T-helper 1 cell (primary cell): ENCODE data around the gene GSTO2.

ENCODE experiments used
- DNase-seq, 5 donors: peaks; one replicate each; pipeline ENCODE4 v3.0.0-alpha.2; 2012 to 2020

The GSTO2 gene

GRCh38 chr10:104253606-104254410 is 15.2 kb upstream of the GSTO2 start:
- DNase-seq = no peak

DNA sequence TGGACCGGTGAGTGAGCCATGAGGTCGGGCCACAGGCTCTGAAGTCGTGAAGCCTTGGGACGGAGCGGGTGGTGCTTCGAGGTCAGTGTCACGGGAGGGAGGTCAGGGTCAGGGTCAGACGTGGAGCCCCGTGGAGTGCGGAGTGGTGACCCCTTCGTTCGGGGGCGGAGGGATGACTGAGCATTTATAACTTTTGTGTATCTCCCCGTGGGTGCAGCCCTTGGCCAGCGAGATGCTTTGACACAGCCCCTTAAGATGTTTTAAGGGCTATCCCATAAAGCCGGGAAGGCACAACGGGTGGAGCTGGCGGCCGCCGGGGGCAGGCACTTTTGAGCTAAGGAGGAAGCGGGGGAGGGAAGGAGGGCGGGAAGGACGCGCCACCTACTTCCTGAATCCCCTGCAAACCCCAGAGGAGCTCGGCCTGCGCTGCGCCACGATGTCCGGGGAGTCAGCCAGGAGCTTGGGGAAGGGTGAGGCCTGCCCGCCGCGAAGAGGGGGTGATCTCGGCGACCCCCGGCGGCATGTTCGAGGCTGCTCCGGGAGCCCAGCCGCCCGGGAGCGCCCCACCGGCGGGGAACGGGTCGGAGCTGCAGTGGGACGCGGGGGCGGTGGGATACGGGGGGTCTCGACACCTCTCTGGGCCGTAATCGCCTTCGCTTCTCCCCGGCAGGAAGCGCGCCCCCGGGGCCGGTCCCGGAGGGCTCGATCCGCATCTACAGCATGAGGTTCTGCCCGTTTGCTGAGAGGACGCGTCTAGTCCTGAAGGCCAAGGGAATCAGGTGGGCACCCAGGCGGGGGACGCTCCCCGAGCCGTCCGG is 14.3 kb upstream of the GSTO2 start, which contains the start of gene GSTO1:
TSS of gene GSTO1 (plus strand) at position 400 of the 818 bp plus-strand sequence. CDS start at position 437, 37 bp downstream.
- peak; percentile 37 to 59 (median 42) for DNase-seq

DNA sequence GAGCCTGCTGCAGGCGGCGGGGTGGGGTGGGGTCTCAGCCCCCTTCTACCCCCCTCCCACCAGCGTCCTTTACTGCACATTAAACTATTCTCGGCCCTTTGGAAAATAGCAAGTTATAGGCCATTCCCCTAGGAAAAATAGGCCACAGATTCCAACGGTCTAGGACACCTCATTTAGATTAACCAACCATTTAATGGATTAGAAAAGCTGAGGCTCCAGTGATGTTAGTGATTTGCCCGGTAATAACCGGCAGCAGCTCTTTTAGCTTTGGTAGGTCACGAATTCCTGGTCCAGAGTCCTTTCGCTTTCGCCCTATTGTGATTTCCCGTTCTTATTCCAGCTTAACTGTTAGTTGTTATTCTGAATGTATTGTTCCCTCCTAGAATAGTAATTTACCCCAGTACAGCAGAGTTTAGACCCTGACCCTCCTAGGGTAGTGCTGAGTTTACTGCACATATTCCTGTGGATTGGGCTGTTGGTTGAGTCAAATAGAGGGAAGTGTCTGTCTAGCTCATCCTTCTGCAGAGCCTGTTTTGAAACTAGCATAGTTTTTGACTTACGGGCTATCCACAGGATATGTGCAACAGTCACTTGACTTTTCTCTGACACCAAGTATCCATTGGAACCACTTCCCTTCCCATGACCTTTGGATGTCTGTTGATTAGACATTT is 13.5 kb upstream of the GSTO2 start:
- DNase-seq = peak in 1 of 5 donors; percentile 45

DNA sequence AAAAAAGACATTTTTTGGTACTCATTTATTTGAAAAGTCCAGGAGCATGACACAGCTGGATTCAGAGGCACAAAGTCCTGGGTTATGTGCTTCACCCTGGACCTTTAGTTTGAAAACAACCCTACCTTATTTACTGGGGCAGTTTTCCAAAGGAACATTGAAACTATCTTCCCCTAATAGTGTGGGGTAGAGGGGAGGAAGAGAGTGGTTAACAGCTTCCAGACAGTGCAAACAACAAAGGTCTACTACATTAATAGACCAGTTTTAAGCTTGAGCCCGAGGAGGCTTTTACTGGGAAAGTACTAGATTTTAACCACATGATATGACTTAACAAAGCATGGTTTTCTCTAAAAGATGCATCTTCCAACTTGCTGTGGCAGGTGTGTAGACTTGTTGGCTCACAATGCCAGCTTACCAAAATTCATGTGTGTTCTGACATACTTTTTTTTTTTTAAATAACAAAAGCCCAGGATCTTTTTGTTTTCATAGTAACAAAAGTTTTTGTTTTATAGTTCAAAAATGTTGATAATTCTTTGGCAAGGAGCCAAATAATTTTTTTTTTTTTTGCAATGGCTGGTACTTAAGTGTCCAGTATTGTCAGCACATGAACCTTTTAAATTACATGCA is 12.5 kb upstream of the GSTO2 start:
- DNase-seq = no peak

- no peak for DNase-seq
Measured at GRCh38 chr10:104257235-104257634, 11.7 kb upstream of the GSTO2 start.

DNA sequence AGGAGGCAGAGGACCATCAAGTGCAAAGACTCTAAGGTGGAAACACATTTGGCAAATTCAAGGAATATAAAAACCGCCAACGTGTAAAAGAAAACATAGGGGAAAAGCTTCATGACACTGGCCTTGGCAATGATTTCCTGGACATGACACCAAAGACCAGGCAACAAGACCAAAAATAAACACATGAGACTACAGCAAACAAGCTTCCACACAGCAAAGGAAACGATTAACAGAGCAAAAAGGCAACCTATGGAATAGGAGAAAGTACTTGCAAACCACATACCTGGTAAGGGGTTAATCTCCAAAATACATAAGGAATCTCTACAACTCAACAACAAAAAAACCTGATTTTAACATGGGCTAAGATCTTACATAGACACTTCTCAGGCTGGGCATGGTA is 10.8 kb upstream of the GSTO2 start:
- DNase-seq = no peak

DNA sequence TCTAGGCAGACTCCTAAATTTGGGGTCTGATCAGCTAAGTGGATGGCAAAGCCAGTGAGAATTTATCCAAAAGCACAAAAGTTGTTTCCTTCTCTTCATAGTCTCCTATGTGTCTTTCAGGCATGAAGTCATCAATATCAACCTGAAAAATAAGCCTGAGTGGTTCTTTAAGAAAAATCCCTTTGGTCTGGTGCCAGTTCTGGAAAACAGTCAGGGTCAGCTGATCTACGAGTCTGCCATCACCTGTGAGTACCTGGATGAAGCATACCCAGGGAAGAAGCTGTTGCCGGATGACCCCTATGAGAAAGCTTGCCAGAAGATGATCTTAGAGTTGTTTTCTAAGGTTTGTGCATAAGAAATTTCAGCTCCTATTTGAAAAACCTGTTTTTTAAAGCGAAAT is 9.5 kb upstream of the GSTO2 start:
- no peak for DNase-seq

DNA sequence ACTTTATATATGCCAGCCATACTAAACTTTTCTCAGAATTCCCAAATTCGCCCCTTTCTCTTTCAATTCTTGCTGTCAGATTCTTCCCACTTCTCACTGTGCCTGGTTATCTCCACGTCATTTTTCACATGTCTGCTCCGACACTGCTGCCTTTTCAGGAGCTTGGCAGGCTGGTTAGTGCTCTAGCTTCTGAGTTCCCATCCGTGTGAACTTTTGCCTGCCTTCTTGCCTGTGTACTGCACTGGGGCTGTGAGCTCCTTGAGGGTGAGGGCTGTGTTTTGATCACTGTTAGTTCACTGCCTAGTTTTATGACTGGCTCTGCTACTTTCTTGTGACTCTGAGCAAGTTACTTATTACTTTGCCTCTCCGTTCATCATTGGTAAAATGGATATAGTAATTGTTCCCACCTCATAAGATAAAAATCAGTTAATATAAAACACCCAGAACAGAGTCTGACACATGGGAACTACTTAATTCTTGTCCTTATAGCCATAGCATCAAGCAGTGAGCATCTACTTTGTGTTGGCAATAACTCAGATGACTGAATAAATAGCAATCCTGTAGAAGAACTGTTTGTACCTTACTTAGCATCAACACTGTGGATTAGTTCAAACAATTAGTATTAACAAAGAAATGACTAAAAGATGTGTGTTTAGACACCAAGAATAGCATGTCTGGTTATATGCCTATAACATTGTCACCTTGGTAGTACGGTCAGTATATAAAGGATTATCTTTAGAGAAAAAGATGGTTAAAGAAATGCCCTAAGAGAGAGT is 8.8 kb upstream of the GSTO2 start:
- no peak for DNase-seq

DNA sequence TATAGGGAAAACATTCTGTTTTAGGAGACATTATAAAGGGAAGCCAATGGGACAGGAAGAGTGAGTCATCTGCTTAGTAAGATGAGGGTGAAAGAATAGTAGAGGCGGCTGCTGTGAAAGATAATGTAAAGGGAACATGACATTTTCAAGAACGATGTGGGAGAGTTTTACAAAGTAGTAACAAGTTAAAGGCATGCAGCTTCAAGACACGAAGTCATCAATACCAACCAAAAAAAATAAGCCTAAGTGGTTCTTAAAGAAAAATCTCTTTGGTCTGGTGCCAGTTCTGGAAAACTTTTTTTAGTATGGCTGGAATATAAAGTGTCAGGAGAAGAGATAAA is 8.2 kb upstream of the GSTO2 start:
- DNase-seq = peak in 1 of 5 donors; percentile 30

DNA sequence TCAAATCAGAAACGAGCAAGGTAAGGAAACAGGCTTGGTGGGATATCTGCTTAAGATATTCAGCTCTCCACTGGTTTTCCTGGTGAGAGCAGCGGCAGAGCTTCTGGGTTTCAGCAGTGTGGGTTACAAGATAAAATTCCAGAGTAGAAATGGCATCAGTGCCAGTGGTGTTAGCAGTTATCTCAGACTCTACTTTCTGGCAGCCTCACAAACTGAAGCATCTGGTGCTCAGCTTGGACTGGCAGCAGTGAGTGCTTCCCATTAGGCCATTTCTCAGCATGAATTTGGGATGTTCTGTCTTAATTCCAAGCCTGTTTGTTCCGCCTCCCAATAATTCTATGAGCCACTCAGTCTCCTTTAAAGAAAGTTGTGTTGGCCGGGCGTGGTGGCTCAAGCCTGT is 6.9 kb upstream of the GSTO2 start:
- no peak for DNase-seq

DNA sequence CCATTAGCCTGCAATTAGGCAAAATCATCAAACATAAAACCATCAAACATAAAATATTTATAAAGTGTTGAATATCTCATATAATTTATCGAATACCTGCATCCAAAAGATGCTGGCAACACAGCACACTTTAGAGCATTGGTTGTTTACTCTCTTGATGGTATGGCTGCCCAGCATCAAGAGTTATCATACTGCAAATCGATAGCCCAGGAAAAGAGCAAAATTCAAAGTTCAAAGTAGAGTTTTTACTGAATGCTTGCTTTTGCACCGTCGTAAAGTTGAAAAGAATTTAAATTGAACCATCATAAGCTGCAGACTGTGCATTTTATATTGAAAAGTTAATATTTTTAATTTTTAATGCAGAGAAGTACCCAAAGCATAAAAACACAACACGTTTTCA is 4.2 kb upstream of the GSTO2 start:
- no peak for DNase-seq

GRCh38 chr10:104267721-104268404 is 1.1 kb upstream of the GSTO2 start:
- peak in 1 of 5 donors; percentile 11 for DNase-seq

GRCh38 chr10:104268405-104268712 is 625 bp upstream of the GSTO2 start:
- no peak for DNase-seq

GRCh38 chr10:104273286-104273685 is 4.3 kb downstream of the GSTO2 start:
- no peak for DNase-seq

- DNase-seq = no peak
Measured at GRCh38 chr10:104273899-104274575, 5.1 kb downstream of the GSTO2 start.

DNA sequence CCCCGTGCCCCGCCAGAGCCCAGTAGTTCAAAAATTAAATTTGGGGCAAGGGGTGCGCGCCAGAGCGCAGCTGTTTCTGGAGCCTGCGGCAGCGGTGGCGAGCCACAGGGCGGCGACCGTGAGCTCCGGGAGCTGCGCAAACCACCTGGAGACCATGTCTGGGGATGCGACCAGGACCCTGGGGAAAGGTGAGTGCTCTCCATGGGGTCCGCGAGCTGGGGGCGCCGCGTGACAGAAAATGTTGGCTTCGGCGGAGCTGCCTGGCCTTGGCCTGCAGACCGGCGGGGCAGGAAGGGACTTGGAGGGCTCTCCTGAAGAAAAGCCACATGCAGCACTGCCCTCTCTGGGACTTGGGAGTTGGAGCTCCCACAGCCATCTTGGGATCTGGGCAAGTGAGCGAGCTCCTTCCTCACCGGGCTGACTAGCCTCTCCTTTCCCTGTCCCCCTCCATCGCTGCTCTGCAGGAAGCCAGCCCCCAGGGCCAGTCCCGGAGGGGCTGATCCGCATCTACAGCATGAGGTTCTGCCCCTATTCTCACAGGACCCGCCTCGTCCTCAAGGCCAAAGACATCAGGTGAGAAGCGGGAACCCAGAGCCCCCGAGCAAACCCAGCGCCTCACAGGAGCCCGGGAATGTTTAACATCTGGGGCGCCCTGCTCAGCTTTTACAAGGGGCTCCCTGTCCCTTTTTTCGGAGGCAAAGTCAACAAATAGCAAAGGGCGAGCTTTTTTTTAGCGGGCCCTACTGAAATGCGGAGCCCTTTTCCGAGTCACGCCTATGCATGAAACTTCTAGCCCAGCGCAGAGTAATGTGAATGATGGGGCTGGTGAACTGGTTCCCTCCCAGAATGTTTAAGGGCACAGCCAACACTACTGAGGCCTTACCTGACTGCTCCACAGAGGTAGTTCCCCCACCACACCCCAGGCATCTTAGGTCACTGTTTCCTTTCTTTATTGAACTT is 6.1 kb downstream of the GSTO2 start:
- DNase-seq = peak in 3 of 5 donors; percentile 19 to 42 (median 29)

DNA sequence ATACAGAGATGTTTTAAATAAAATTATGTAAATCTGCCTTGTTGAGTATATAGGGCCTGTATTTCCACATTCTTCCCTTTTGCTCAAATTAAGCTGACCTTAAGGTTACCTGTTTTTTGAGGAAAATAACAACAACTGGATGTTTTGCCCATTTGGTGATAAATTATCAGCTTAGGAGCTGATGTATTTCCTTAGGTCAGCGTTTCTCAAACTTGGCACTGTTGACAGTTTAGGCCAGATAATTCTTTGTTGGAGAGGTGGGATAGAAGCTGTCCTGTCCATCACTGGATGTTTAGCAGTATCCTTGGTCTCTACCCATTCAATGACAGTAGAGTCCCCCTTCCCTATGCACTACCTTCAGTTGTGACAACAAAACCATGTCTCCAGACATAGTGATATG is 7.2 kb downstream of the GSTO2 start:
- no peak for DNase-seq

DNA sequence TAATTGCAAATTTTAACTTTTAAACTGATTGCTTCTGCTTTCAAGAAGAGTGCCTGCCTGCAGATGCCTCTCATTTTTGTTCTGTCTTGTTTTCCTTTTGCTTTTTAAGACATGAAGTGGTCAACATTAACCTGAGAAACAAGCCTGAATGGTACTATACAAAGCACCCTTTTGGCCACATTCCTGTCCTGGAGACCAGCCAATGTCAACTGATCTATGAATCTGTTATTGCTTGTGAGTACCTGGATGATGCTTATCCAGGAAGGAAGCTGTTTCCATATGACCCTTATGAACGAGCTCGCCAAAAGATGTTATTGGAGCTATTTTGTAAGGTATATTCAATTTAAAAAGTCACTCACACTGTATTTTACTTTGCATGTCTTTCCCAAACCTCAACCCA is 8.8 kb downstream of the GSTO2 start:
- no peak for DNase-seq

DNA sequence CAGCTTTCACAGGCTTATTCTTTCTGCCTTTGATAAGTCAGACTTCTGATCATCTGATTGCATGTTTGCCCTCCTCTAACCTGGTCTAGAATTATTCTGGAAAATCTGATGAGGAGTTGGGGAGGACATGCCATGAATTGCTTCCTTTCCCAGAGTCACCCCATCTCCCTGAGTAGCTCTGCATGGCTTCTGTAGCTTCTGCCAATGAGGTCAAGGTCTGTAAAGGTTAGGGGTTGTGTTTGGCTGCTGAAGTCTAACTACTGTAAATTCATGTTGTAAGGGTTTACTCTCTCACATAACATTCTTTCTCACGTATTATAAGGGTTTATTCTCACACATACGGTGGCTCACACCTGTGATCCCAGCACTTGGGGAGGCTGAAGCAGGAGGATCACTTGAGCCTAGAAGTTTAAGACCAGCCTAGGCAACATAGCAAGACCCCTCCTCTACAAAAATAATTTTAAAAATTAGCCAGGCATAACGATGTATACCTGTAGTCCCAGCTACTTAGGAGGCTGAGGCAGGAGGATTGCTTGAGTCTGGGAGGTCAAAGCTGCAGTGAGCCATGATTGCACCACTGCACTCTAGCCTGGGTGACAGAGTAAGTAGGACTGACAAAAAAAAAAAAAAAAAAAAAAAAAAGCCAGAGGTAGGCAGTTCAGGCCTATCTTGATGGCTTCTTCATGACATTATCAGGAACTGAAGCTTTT is 10.7 kb downstream of the GSTO2 start:
- no peak for DNase-seq
